Stimulated activated CD8-positive, alpha-beta memory T cell treated with anti-CD3 and anti-CD28 coated beads, Interleukin-4, amount 100 ng/mL, for 1 hour (primary cell): ENCODE data around the gene UFC1.
A peak's percentile ranks its signal among the peaks of the same experiment; 100 is the strongest.

Experiments
- DNase-seq, 2 donors: peaks; one replicate each; pipeline ENCODE4 v3.0.0-alpha.2; 2020; ENCODE audit warnings: low read depth in 2 of 2, low spot score in 1 of 2

UFC1 gene

GRCh38 chr1:161133220-161133740 is 20.5 kb upstream of the UFC1 start:
- no peak for DNase-seq

GRCh38 chr1:161137881-161138280 is 15.9 kb upstream of the UFC1 start:
- DNase-seq, result no peak

- DNase-seq, result no peak
These were observed 15.3 kb upstream of the UFC1 start for GRCh38 chr1:161138431-161138830.

DNA sequence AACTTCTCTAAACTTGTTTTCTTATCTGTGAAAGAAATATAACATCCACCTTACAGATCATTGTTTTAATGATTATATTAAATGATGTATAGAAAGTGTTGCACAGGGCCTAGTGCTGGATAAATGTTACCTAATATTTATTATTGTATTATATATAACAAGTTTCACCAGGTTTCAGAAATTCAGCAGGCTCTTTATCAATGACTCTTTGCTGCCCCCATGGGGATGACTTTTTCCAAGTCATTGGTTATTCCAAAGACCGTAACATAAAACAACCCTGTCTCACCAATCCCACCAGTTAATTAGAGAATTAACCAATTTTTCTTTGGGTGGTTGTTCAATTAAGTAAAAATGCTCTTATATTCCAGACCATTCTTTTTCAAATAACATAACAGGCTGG is 14.0 kb upstream of the UFC1 start:
- DNase-seq, result no peak

DNA sequence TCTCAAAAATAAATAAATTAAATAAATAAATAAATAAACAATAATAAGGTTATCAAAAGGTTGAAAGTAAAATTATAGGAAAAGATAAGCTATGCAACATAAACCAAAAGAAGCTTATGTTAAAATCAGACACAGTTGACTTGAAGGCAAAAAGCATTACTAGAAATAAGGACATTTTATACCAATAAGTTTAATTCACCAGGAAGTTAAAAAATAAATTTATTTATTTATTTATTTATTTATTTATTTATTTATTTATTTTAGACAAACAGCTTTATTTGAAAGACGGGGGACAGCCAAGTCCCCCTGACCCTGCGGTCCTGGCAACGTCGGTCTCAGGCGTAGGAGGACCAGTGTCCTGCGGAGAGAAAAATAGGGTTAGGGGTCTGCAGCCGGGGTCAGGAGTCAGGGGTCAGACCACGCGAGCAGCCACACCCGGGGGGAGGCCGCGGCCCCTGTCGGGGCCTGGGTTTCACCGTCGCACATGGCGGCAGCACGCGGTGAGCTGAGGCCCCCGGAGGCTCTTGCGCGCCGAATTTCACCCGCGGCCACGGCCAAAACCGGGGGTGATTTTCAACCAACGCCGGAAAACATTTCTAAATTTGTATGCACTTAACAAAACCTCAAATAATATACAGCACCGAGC is 12.9 kb upstream of the UFC1 start:
- no peak for DNase-seq

GRCh38 chr1:161145832-161146231 is 7.9 kb upstream of the UFC1 start:
- DNase-seq, result no peak

GRCh38 chr1:161153176-161153575 is 602 bp upstream of the UFC1 start:
- DNase-seq, result no peak

DNA sequence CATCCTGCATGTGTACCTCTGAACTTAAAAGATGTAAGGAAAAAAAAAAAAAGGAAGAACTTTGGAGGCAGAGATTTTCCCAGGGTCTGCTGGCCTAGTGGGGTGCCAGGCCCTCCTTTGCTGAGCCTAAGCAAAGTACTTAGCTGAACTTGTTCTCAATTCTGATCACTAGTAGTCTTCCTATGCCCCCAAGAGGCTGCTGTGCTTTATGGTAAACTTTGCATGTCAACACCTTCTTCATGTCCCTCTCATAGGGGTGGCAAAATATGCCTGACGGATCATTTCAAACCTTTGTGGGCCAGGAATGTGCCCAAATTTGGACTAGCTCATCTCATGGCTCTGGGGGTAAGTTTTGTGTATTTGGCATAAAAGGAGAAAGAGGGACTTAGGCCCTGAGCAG is 4.1 kb downstream of the UFC1 start:
- no peak for DNase-seq

- DNase-seq, result no peak
These were observed 4.7 kb downstream of the UFC1 start for GRCh38 chr1:161158316-161159010.

DNA sequence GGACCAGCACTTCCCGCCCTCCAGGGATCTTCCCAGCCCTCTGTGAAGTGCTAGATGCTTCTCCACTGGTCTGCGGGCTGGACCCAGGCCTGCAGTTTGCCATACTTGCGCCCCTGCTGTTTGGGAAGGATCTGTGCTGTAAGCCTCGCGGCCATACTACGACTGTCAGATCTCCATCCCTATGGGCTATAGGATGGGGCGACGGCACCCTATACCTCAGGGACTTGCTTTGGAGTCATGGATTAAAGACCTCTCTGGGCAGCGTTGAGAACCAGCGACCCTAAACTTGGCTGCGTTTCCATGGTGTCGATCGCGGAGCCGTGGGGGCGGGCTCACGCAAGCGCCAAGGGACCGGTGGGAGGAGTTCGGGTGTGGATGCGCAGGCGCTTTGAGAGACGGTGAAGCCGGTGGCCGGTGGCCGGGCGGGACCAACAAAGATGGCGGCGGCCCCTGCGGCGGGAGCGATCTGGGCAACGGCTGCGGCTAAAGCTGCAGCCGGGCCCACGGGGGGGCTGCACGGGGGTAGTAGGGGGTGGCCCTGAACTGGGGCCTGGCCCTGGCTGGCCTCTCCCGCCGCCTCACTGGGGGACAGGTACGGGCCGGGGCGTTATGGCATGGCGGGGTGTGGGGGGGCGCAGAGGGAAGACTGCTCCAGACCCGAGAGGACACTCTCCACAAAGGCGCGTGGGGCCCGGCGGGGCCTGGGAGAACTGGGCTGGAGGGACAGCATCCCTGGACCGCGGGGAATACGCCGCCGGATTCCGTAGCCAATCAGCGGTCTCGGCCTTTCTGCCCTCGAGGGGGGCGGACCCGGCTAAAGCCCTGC is 5.5 kb downstream of the UFC1 start, which contains the start of gene USP21:
Gene USP21, plus strand, starts transcription at position 414 of the 826 bp plus-strand sequence. CDS start 1,141 bp downstream, outside the sequence.
- DNase-seq, result peak; percentile 80 to 86

GRCh38 chr1:161159913-161160243 is 6.1 kb downstream of the UFC1 start:
- DNase-seq, result no peak

GRCh38 chr1:161160671-161161145 is 6.9 kb downstream of the UFC1 start:
- no peak for DNase-seq

GRCh38 chr1:161161652-161162051 is 7.9 kb downstream of the UFC1 start:
- DNase-seq, result no peak

DNA sequence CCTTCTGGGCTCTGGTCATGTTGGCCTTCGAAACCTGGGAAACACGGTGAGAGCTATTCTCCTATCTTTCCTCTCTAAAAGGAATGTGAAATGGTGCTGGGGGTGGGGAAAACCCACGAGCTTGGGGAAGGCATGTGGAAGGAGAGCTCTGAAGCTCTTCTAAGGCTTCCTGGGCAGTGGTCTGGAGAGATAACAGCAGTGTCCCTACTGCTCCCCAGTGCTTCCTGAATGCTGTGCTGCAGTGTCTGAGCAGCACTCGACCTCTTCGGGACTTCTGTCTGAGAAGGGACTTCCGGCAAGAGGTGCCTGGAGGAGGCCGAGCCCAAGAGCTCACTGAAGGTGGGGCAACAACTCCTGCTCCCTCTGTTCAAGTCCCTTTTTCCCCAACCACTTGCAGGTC is 8.3 kb downstream of the UFC1 start:
- DNase-seq, result no peak

- DNase-seq, result no peak
These were observed 9.0 kb downstream of the UFC1 start for GRCh38 chr1:161162806-161163205.

DNA sequence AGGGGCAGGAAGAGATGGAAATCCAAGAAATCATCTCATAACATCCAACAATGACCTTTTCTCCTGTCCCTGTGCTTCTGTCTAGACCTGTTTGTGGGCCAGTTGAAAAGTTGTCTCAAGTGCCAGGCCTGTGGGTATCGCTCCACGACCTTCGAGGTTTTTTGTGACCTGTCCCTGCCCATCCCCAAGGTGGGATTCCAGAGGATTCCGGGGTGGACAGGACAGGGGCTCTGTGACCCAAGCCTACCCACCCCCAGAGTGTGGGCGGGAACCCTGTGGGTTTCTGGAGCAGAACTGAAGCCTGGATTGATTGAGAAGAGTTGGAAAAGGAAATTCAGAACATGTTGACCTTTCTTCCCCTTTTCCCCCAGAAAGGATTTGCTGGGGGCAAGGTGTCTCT is 10.0 kb downstream of the UFC1 start:
- no peak for DNase-seq

DNA sequence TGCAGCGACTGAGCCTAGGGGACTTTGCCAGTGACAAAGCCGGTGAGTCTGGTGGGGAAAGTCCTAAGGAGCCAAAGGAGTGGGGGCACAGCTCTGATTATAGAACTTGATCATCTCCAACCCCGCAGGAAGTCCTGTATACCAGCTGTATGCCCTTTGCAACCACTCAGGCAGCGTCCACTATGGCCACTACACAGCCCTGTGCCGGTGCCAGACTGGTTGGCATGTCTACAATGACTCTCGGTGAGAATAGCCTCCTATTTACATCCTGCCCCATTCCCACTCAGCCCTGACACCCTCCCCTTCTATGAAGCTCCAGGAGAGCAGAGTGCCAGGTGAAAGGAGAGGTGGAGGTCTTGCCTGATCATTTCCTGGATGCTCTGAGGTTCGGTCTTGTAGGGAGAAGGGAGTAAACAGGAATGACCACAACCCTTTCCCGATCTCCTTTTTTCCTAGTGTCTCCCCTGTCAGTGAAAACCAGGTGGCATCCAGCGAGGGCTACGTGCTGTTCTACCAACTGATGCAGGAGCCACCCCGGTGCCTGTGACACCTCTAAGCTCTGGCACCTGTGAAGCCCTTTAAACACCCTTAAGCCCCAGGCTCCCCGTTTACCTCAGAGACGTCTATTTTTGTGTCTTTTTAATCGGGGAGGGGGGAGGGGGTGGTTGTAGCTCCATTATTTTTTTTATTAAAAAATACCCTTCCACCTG is 11.3 kb downstream of the UFC1 start:
- no peak for DNase-seq

DNA sequence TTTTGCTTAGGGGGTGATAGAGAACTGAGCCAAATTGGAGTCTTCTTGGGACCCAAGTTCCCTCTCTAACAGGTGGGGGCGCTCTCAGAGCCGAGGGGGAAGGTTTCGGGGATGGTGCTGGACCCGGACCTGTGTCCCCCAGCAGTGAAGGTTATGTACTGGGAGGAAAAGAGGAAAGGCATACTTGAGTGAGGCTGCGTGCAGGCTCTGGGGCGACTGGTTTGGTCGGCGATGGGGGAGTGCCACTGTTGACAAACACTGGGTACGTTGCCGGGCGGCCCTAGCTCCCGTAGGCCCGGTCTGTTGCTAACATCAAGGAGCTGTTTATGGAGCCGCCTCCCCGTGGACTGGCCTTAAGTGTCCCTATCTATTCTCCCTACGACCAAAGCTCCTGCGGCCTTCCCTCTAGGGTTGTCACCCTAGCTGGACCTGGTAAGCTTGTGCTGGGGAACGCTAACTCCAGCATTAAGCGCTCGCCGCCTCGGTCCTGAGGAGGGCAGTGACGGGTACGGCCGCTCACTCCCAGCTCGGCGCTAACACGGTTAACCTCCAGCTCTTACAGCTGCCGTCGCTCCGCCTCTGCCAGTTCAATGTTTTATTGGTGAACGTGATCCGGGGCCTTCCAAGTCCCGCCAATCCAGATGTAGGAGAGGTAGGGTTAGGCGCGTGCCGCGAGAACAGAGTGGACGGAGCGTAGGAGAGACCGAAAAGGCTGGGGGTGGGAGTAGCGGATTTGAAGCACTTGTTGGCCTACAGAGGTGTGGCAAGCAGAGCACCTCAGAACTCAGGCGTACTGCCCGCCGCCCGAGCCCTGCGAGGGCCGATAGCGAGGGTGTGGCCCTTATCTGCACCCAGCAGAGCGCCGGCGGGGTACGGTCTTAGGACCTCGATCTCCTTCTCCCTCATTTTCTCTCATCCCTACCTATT is 12.2 kb downstream of the UFC1 start, which contains the start of gene PPOX:
Gene PPOX, plus strand, starts transcription at position 685 of the 927 bp plus-strand sequence. CDS start 422 bp downstream, outside the sequence.
- DNase-seq, result peak; percentile 77 to 84

GRCh38 chr1:161166669-161167548 is 13.1 kb downstream of the UFC1 start:
- DNase-seq, result no peak
